Measurements from ENCODE around the gene SIAE. TPM values are rescaled to one million over a fixed set of nuclear protein-coding genes. Genes with fewer than 3 reads are reported as not detected.

Gene SIAE
- total RNA-seq, 1 experiment from 2014 or later = 5.6 TPM

DNA sequence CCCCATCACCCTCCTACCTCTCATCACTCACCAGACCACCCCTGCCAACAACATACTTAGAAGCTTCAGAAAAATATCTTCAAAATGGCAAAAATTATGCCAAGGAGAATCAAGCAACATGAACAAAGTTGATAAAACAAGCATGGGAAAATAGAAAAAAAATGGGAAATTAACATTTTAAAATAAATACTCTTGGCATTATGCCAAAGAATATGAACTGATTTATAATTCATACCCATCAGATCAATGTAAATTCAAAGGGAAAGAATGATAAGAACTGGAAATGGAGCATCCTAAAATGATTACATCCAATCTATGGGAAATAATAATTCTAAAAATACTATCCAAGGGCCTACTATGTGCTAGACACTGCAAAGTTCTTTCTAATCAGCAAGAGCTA is 12.0 kb downstream of the SIAE start:
- Mint-ChIP-seq H3K27me3 (ENCODE audit: low read depth) (no peaks in the 10 kb centered on the region), H3K4me1 (peaks cover 18 to 19% of the 10 kb centered on the region in 2 experiments), H3K36me3 (ENCODE audit: insufficient read depth in 1 of 3, low read depth in 3 of 3) (peaks cover 0 to 1% (median 0%) of the 10 kb centered on the region in 3 experiments; a peak in 1 of 7 replicates), H3K27ac (no peak overlapping the region), H3K9me3 (no peaks in the 10 kb centered on the region; a peak in 1 of 5 replicates), H3K4me3 (no peak overlapping the region)
- no peak overlapping the region for H3K9ac ChIP-seq (ENCODE audit: extremely low read depth, insufficient read length, low read length)
- H3K14ac ChIP-seq (ENCODE audit: insufficient read depth, low read length) = no peak overlapping the region
- H3K4me2 ChIP-seq (ENCODE audit: insufficient read depth, insufficient read length, low read length) = no peak overlapping the region
- no peak overlapping the region for H3K56ac ChIP-seq (ENCODE audit: insufficient read length, low read depth, low read length)
- no peak overlapping the region for H2AFZ ChIP-seq (ENCODE audit: low read length)
- no peak overlapping the region for H3K4ac ChIP-seq (ENCODE audit: low read depth, low read length)
- H3K9me3 ChIP-seq (ENCODE audit: control insufficient read depth, low read depth, low read length) = no peaks in the 10 kb centered on the region
- no peak overlapping the region for H2BK12ac ChIP-seq (ENCODE audit: insufficient read length, low read depth, low read length)
- H3K18ac ChIP-seq (ENCODE audit: insufficient read length, low read depth, low read length) = no peak overlapping the region
- no peak overlapping the region for H2BK15ac ChIP-seq (ENCODE audit: low read depth, low read length)
- no peak overlapping the region for H3K23ac ChIP-seq (ENCODE audit: insufficient read length, low read depth, low read length)
- no peak overlapping the region for H2BK120ac ChIP-seq (ENCODE audit: low read depth, low read length, poor library complexity, severe bottlenecking)
- no peaks in the 10 kb centered on the region for H3K79me1 ChIP-seq (ENCODE audit: insufficient read depth, low read depth, low read length, poor library complexity, severe bottlenecking)
- no peak overlapping the region for H4K8ac ChIP-seq (replicated peaks; ENCODE audit: insufficient read length, low read depth, low read length)
- no peaks in the 10 kb centered on the region for H4K20me1 ChIP-seq (ENCODE audit: control insufficient read depth, insufficient read depth, insufficient read length)
- no peaks in the 10 kb centered on the region for H3K23me2 ChIP-seq (ENCODE audit: insufficient read length, low read depth, low read length, poor library complexity, severe bottlenecking)
- DNase-seq = no peak
- no peak overlapping the region for H2BK5ac ChIP-seq (ENCODE audit: insufficient read length, low read length)
- H3T11ph ChIP-seq (ENCODE audit: low read length) = no peak overlapping the region
- TF ChIP-seq, protein P1, sequence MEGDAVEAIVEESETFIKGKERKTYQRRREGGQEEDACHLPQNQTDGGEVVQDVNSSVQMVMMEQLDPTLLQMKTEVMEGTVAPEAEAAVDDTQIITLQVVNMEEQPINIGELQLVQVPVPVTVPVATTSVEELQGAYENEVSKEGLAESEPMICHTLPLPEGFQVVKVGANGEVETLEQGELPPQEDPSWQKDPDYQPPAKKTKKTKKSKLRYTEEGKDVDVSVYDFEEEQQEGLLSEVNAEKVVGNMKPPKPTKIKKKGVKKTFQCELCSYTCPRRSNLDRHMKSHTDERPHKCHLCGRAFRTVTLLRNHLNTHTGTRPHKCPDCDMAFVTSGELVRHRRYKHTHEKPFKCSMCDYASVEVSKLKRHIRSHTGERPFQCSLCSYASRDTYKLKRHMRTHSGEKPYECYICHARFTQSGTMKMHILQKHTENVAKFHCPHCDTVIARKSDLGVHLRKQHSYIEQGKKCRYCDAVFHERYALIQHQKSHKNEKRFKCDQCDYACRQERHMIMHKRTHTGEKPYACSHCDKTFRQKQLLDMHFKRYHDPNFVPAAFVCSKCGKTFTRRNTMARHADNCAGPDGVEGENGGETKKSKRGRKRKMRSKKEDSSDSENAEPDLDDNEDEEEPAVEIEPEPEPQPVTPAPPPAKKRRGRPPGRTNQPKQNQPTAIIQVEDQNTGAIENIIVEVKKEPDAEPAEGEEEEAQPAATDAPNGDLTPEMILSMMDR (conservative IDR thresholded peaks at IDR 0.05) = no peak
- H3K27me3 ChIP-seq (ENCODE audit: insufficient read depth, low read length) = no peaks in the 10 kb centered on the region
- no peak overlapping the region for H4K5ac ChIP-seq (ENCODE audit: insufficient read length, low read depth, low read length)
- no peak overlapping the region for H3K27ac ChIP-seq (ENCODE audit: insufficient read length, low read depth, low read length)
- no peak overlapping the region for H2AK5ac ChIP-seq (ENCODE audit: insufficient read length, low read length)
- no peak overlapping the region for H2BK20ac ChIP-seq (ENCODE audit: low read depth, low read length, poor library complexity, severe bottlenecking)
- H3K79me2 ChIP-seq (ENCODE audit: insufficient read depth, low read length) = no peaks in the 10 kb centered on the region
- peaks cover 4% of the 10 kb centered on the region; the same call in 1 of the 2 replicates for H3K4me1 ChIP-seq (ENCODE audit: insufficient read depth, low read length)
- no peak overlapping the region for H4K91ac ChIP-seq (ENCODE audit: insufficient read length, low read depth, low read length)
